Osteocyte (in vitro differentiated cells): Measurements from ENCODE around the gene FAM110A. TPM values are rescaled to one million over a fixed set of nuclear protein-coding genes. Genes with fewer than 3 reads are reported as not detected.

Source experiments
- DNase-seq: peaks from one replicate; pipeline ENCODE4 v3.0.0; 2021; ENCODE audit warnings: mixed read lengths; ENCODE audit not compliant: unreplicated experiment; ENCODE audit errors: extremely low spot score
- H3K27ac Mint-ChIP-seq: one replicate; pipeline ENCODE4 v1.8.0; 2021; ENCODE audit warnings: mild to moderate bottlenecking, mixed read lengths; ENCODE audit not compliant: unreplicated experiment
- H3K27me3 Mint-ChIP-seq: one replicate; pipeline ENCODE4 v1.8.0; 2021; ENCODE audit warnings: mixed read lengths; ENCODE audit not compliant: unreplicated experiment
- H3K36me3 Mint-ChIP-seq: one replicate; pipeline ENCODE4 v1.8.0; 2021; ENCODE audit warnings: mixed read lengths; ENCODE audit not compliant: unreplicated experiment
- H3K4me1 Mint-ChIP-seq: one replicate; pipeline ENCODE4 v1.8.0; 2021; ENCODE audit warnings: mixed read lengths; ENCODE audit not compliant: unreplicated experiment
- H3K4me3 Mint-ChIP-seq: one replicate; pipeline ENCODE4 v1.8.0; 2021; ENCODE audit warnings: mild to moderate bottlenecking, moderate library complexity, mixed read lengths; ENCODE audit not compliant: unreplicated experiment
- H3K9me3 Mint-ChIP-seq: one replicate; pipeline ENCODE4 v1.8.0; 2021; ENCODE audit warnings: mixed read lengths; ENCODE audit not compliant: unreplicated experiment
- CTCF ChIP-seq: fragments of 200-600 bp; sonication (generic); IDR thresholded peaks from 2 replicates; pipeline ENCODE4 v1.5.0; 2021; ENCODE audit warnings: antibody characterized with exemption, mild to moderate bottlenecking, moderate library complexity
- total RNA-seq: library from RNA; stranded (reverse); gene quantifications from 2 replicates; pipeline ENCODE4 v1.2.1, GENCODE V29; 2021

Gene FAM110A
- total RNA-seq, 1 donor from 2014 or later, result 2.7 TPM

DNA sequence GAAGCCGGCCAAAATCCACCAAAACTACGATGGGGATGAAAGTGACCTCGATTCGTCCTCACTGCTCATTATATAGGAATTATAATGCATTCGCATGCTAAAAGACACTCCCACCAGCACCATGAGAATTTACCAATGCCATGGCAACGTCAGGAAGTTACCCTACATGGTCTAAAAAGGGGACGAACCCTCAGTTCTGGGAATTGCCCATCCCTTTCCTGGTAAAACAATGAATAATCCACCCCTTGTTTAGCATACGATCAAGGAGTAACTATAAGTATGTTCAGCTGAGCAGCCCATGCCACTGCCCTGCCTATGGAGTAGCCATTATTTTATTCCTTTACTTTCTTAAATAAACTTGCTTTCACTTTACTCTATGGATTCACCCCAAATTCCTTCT lies 20.1 kb upstream of the FAM110A start:
- no peak for TF ChIP-seq CTCF
- Mint-ChIP-seq H3K4me3 (no peak overlapping the region), H3K4me1 (no peaks in the 10 kb centered on the region), H3K27ac (no peak overlapping the region), H3K9me3 (no peaks in the 10 kb centered on the region), H3K27me3 (peaks cover 7% of the 10 kb centered on the region), H3K36me3 (no peaks in the 10 kb centered on the region)
- DNase-seq, result no peak

DNA sequence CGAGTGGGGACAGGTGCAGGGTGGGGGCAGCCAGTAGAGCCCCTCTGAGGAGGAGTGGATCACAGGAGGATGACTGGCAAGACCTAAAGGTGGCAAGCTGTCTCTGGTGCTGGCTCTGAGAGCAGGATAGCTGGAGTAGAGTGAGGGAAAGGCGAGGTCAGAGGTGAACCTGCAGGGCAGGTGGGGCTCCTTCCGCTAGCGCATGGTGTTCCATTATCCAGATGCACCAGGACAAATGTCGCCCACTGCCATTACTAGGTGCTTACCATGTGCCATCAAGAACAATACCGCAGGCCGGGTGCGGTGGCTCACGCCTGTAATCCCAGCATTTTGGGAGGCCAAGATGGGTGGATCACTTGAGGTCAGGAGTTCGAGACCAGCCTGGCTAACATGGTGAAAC lies 18.3 kb upstream of the FAM110A start:
- H3K4me1 Mint-ChIP-seq, result peaks cover 2% of the 10 kb centered on the region
- peaks cover 7% of the 10 kb centered on the region for H3K27me3 Mint-ChIP-seq
- no peak overlapping the region for H3K27ac Mint-ChIP-seq
- no peak overlapping the region for H3K4me3 Mint-ChIP-seq
- no peak for TF ChIP-seq CTCF
- DNase-seq, result no peak
- H3K9me3 Mint-ChIP-seq, result no peaks in the 10 kb centered on the region
- H3K36me3 Mint-ChIP-seq, result no peaks in the 10 kb centered on the region

GRCh38 chr20:815914-816606 lies 17.5 kb upstream of the FAM110A start:
- DNase-seq, result no peak
- H3K27ac Mint-ChIP-seq, result no peak overlapping the region
- peak; percentile 97 for TF ChIP-seq CTCF

DNA sequence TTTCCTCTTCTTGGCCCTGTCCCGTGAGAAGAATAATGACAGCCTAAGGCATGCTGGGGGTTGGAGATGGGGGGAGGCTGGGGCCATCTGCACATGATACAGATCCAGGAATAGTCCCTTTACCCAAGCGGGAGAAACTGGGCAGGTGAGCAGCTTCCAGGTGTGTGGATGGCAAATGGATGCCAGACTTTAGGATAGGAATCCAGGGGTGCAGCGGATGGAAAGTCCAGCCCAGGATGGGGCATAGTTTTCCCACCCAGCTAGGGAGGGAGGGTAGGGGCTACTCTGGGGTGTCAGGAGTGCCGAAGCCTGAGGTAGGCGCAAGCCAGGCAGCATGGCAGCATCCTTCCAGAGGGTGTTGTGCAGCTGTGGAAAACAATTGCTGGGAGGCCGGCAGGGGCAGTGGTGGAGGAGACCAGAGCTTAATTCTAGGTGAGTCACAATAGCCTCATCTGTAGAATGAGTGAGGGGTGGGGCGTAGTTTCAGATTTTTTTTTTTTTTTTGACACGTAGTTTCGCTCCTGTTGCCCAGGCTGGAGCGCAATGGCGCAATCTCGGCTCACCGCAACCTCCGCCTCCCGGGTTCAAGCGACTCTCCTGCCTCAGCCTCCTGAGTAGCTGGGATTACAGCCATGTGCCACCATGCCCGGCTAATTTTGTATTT lies 15.4 kb upstream of the FAM110A start:
- peaks cover 4% of the 10 kb centered on the region for H3K27me3 Mint-ChIP-seq
- no peaks in the 10 kb centered on the region for H3K9me3 Mint-ChIP-seq
- no peak overlapping the region for H3K4me3 Mint-ChIP-seq
- TF ChIP-seq CTCF, result no peak
- no peaks in the 10 kb centered on the region for H3K36me3 Mint-ChIP-seq
- DNase-seq, result no peak
- no peak overlapping the region for H3K27ac Mint-ChIP-seq
- peaks cover 2% of the 10 kb centered on the region for H3K4me1 Mint-ChIP-seq

More at GRCh38 chr20:815914-816606, 17.5 kb upstream of the FAM110A start:
- Mint-ChIP-seq H3K4me1 (peaks cover 2% of the 10 kb centered on the region), H3K9me3 (no peaks in the 10 kb centered on the region), H3K4me3 (no peak overlapping the region), H3K36me3 (no peaks in the 10 kb centered on the region), H3K27me3 (peaks cover 9% of the 10 kb centered on the region)

DNA sequence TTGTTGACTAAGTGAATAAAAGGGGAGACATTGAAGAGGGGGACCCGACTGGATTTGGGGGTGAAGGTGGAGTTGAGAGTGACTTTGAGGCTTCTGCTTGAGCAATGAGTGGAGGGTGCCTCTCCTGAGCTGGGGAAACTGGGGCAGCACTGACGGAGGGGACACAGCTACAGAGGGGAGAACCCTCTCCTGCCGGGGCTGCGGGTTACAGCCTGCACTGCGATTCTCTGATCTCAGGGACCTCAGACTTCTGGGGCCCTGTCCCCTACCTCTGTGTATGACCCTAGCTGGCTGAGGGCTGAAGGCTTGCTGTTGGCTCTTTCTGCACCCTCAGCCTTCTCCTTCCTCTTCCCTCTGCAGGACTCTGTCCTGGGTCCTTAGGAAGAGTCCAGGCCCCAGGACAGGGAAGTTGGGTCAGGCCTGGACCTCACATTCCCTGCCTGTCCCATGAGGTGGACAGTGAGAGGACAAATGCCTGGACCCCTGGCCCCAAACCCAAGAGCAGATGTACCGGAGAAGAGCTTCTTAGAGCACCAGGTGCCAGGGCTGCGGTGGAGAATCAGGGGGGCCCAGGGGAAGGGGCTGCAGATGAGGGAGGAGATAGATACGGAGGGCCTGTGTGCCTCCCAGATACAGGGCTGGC lies 13.7 kb upstream of the FAM110A start:
- no peak for TF ChIP-seq CTCF
- no peak for DNase-seq
- Mint-ChIP-seq H3K4me1 (peaks cover 2% of the 10 kb centered on the region), H3K36me3 (no peaks in the 10 kb centered on the region), H3K27me3 (peaks cover 3% of the 10 kb centered on the region), H3K9me3 (no peaks in the 10 kb centered on the region), H3K4me3 (no peak overlapping the region), H3K27ac (no peak overlapping the region)
